Osteocyte (in vitro differentiated cells): Measurements from ENCODE around the gene SLC25A46. TPM values are rescaled to one million over a fixed set of nuclear protein-coding genes. Genes with fewer than 3 reads are reported as not detected.
"Not testable (repeated sequence)": the region's sequence is repeated elsewhere in the genome, so short reads cannot be mapped to it uniquely, and the experiment has no call there.

ENCODE experiments used
- DNase-seq: peaks from one replicate; pipeline ENCODE4 v3.0.0; 2021; ENCODE audit warnings: mixed read lengths; ENCODE audit not compliant: unreplicated experiment; ENCODE audit errors: extremely low spot score
- H3K27ac Mint-ChIP-seq: one replicate; pipeline ENCODE4 v1.8.0; 2021; ENCODE audit warnings: mild to moderate bottlenecking, mixed read lengths; ENCODE audit not compliant: unreplicated experiment
- H3K27me3 Mint-ChIP-seq: one replicate; pipeline ENCODE4 v1.8.0; 2021; ENCODE audit warnings: mixed read lengths; ENCODE audit not compliant: unreplicated experiment
- H3K36me3 Mint-ChIP-seq: one replicate; pipeline ENCODE4 v1.8.0; 2021; ENCODE audit warnings: mixed read lengths; ENCODE audit not compliant: unreplicated experiment
- H3K4me1 Mint-ChIP-seq: one replicate; pipeline ENCODE4 v1.8.0; 2021; ENCODE audit warnings: mixed read lengths; ENCODE audit not compliant: unreplicated experiment
- H3K4me3 Mint-ChIP-seq: one replicate; pipeline ENCODE4 v1.8.0; 2021; ENCODE audit warnings: mild to moderate bottlenecking, moderate library complexity, mixed read lengths; ENCODE audit not compliant: unreplicated experiment
- H3K9me3 Mint-ChIP-seq: one replicate; pipeline ENCODE4 v1.8.0; 2021; ENCODE audit warnings: mixed read lengths; ENCODE audit not compliant: unreplicated experiment
- CTCF ChIP-seq: fragments of 200-600 bp; sonication (generic); IDR thresholded peaks from 2 replicates; pipeline ENCODE4 v1.5.0; 2021; ENCODE audit warnings: antibody characterized with exemption, mild to moderate bottlenecking, moderate library complexity
- long read RNA-seq: library from polyadenylated mRNA; unstranded; transcript quantifications from one replicate; pipeline ENCODE4 v2.0.0, GENCODE V29; 2021
- total RNA-seq: library from RNA; stranded (reverse); gene quantifications from 2 replicates; pipeline ENCODE4 v1.2.1, GENCODE V29; 2021

SLC25A46 gene
- 41.9 and 42.9 TPM in 2 replicates for total RNA-seq
- long read RNA-seq, full-length matches to known transcripts = 125 of 146 reads
- long read RNA-seq, partial matches to known transcripts = 11 of 146 reads
- long read RNA-seq, other reads (novel, unspliced or antisense) = 10 of 146 reads

GRCh38 chr5:110738812-110739651 lies at the start of gene SLC25A46:
SLC25A46 (plus strand) TSS chr5:110739007; CDS start chr5:110739120, 113 bp downstream.
- Mint-ChIP-seq H3K27me3 (peaks cover 16% of the 10 kb centered on the region), H3K4me1 (peaks cover 29% of the 10 kb centered on the region), H3K36me3 (peaks cover 2% of the 10 kb centered on the region), H3K9me3 (no peaks in the 10 kb centered on the region), H3K27ac (peak within 1 kb of the TSS; percentile 95), H3K4me3 (peak within 1 kb of the TSS; percentile 98)
- DNase-seq = peak; percentile 93
- no peak for TF ChIP-seq CTCF

DNA sequence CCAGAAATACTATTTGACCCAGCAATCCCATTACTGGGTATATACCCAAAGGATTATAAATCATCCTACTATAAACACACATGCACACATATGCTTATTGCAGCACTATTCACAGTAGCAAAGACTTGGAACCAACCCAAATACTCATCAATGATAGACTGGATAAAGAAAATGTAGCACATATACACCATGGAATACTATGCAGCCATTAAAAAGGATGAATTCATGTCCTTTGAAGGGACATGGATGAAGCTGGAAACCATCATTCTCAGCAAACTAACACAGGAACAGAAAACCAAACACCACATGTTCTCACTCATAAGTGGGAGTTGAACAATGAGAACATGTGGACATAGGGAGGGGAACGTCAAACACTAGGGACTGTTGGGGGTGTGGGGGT lies 48.2 kb upstream of the SLC25A46 start:
- not testable (repeated sequence) for H3K4me1 Mint-ChIP-seq, H3K36me3 Mint-ChIP-seq, H3K9me3 Mint-ChIP-seq, DNase-seq, H3K27ac Mint-ChIP-seq, H3K4me3 Mint-ChIP-seq
- peaks cover 14% of the 10 kb centered on the region for H3K27me3 Mint-ChIP-seq

GRCh38 chr5:110692669-110693068 lies 46.1 kb upstream of the SLC25A46 start:
- peaks cover 16% of the 10 kb centered on the region for H3K27me3 Mint-ChIP-seq
- not testable (repeated sequence) for H3K4me3 Mint-ChIP-seq, H3K27ac Mint-ChIP-seq, H3K36me3 Mint-ChIP-seq, H3K9me3 Mint-ChIP-seq, DNase-seq, H3K4me1 Mint-ChIP-seq

DNA sequence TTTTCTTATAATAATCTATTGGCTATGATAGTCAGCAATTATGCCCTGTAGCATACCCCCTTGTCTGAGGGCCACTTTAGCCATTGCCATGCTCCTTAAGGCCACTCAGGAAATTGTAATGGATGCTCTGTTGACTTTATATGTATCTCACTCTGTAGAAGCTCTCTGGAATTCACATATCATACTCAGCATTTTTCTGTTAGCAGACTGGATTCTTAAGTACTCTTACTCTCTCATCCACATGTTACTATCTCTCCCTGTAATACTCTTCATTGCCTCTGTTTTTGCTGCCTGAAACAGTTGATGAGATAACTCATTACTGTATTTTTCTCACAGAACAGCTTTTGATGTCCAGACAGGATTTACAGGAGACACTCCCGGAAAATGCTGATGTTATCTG lies 36.5 kb upstream of the SLC25A46 start:
- Mint-ChIP-seq H3K4me3 (no peak overlapping the region), H3K27ac (no peak overlapping the region), H3K4me1 (peaks cover 17% of the 10 kb centered on the region), H3K9me3 (no peaks in the 10 kb centered on the region), H3K36me3 (no peaks in the 10 kb centered on the region), H3K27me3 (peaks cover 19% of the 10 kb centered on the region)
- no peak for TF ChIP-seq CTCF
- DNase-seq = no peak

GRCh38 chr5:110702704-110703103 lies 36.1 kb upstream of the SLC25A46 start:
- Mint-ChIP-seq H3K27ac (no peak overlapping the region), H3K4me3 (no peak overlapping the region), H3K4me1 (peaks cover 17% of the 10 kb centered on the region), H3K9me3 (no peaks in the 10 kb centered on the region), H3K27me3 (peaks cover 23% of the 10 kb centered on the region), H3K36me3 (no peaks in the 10 kb centered on the region)
- no peak for TF ChIP-seq CTCF
- DNase-seq = no peak

DNA sequence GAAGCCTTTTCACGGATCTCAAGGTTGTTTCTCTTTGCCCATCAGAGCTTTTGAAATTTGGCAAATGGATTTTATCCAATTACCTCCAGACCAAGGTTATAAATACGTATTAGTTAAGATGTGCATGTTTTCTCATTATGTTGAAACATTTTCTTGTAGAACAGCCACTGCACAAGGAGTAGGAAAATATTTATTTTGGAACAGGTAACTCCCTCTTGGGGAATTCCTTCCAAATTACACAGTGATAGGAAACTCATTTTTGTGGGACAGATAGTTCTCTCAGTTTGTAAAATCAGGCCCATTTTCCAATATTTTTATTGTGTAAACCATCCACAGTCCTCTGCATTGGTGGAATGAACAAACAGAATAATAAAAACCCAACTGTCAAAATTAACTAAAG lies 35.3 kb upstream of the SLC25A46 start:
- no peak for TF ChIP-seq CTCF
- no peak for DNase-seq
- no peaks in the 10 kb centered on the region for H3K9me3 Mint-ChIP-seq
- H3K36me3 Mint-ChIP-seq = no peaks in the 10 kb centered on the region
- peaks cover 27% of the 10 kb centered on the region for H3K27me3 Mint-ChIP-seq
- H3K27ac Mint-ChIP-seq = no peak overlapping the region
- no peak overlapping the region for H3K4me3 Mint-ChIP-seq
- peaks cover 17% of the 10 kb centered on the region for H3K4me1 Mint-ChIP-seq
